ENCODE results near the gene DNMBP. TPM values are rescaled to one million over a fixed set of nuclear protein-coding genes. Genes with fewer than 3 reads are reported as not detected.

Gene DNMBP
- total RNA-seq, 1 donor from 2014 or later = 26.7 TPM

DNA sequence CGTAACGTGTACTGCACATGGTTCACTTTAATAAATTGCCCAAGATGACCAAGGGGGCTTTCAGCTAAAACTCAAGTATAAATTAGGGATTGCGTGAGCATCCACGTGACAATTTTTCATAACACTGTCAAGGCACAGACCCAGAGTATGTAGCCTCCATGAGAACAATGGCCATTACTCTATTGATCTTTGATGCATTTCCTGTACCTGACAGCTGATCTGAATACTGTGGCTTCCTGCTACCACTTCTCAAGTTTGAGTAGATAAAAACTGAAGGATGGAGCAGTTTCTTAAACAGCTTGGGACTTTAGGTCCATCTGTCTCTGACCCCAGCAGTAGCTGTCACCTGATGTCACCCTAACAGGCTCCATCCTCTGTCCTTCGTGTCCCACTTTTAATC is 128.4 kb downstream of the DNMBP start:
- Histone ChIP-seq H2AFZ (replicated peaks) (no peak overlapping the region), H3K9me3 (ENCODE audit: low read depth) (no peaks in the 10 kb centered on the region), H4K20me1 (ENCODE audit: low read depth) (no peaks in the 10 kb centered on the region), H3F3A (ENCODE audit: low read depth) (no peaks in the 10 kb centered on the region), H3K27me3 (no peaks in the 10 kb centered on the region), H3K9ac (no peak overlapping the region), H3K27ac (no peak overlapping the region), H3K79me2 (ENCODE audit: low read depth) (no peaks in the 10 kb centered on the region), H3K4me1 (no peaks in the 10 kb centered on the region), H3K4me2 (no peak overlapping the region), H3K36me3 (peaks cover 3% of the 10 kb centered on the region), H3K4me3 (no peak overlapping the region)
- peaks cover 5% of the 10 kb centered on the region for H3K27me3 Mint-ChIP-seq (ENCODE audit: insufficient read depth, low read depth)
- H3K9me3 Mint-ChIP-seq = no peaks in the 10 kb centered on the region
- H3K27ac Mint-ChIP-seq = no peak overlapping the region
- no peak overlapping the region for H3K4me3 Mint-ChIP-seq
- no peak for TF ChIP-seq EZH2phosphoT487 (IDR thresholded peaks at IDR 0.05)
- H3K36me3 Mint-ChIP-seq = peaks cover 62% of the 10 kb centered on the region
- no peaks in the 10 kb centered on the region for H3K4me1 Mint-ChIP-seq
- DNase-seq (ENCODE audit: low spot score) = no peak

- H3K4me3 Mint-ChIP-seq = no peak overlapping the region
- H3K27ac Mint-ChIP-seq = no peak overlapping the region
- TF ChIP-seq EZH2phosphoT487 (IDR thresholded peaks at IDR 0.05) (no peak), EZH2 (IDR thresholded peaks at IDR 0.05) (no peak)
- TF ChIP-seq, protein P1, sequence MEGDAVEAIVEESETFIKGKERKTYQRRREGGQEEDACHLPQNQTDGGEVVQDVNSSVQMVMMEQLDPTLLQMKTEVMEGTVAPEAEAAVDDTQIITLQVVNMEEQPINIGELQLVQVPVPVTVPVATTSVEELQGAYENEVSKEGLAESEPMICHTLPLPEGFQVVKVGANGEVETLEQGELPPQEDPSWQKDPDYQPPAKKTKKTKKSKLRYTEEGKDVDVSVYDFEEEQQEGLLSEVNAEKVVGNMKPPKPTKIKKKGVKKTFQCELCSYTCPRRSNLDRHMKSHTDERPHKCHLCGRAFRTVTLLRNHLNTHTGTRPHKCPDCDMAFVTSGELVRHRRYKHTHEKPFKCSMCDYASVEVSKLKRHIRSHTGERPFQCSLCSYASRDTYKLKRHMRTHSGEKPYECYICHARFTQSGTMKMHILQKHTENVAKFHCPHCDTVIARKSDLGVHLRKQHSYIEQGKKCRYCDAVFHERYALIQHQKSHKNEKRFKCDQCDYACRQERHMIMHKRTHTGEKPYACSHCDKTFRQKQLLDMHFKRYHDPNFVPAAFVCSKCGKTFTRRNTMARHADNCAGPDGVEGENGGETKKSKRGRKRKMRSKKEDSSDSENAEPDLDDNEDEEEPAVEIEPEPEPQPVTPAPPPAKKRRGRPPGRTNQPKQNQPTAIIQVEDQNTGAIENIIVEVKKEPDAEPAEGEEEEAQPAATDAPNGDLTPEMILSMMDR (IDR thresholded peaks at IDR 0.05) = no peak
- H3F3A ChIP-seq (ENCODE audit: low read depth) = peaks cover 7% of the 10 kb centered on the region
- H3K4me3 ChIP-seq = no peak overlapping the region
- no peaks in the 10 kb centered on the region for H3K9me3 Mint-ChIP-seq
- no peaks in the 10 kb centered on the region for H3K27me3 ChIP-seq
- peaks cover 66% of the 10 kb centered on the region for H3K36me3 Mint-ChIP-seq
- DNase-seq (ENCODE audit: low spot score) = no peak
- H2AFZ ChIP-seq (replicated peaks) = no peak overlapping the region
- no peak overlapping the region for H3K9ac ChIP-seq
- H3K36me3 ChIP-seq = peaks cover 3% of the 10 kb centered on the region
- H3K4me1 ChIP-seq = no peaks in the 10 kb centered on the region
- H3K4me2 ChIP-seq = no peak overlapping the region
- no peaks in the 10 kb centered on the region for H3K4me1 Mint-ChIP-seq
- H3K9me3 ChIP-seq (ENCODE audit: low read depth) = no peaks in the 10 kb centered on the region
- no peaks in the 10 kb centered on the region for H3K79me2 ChIP-seq (ENCODE audit: low read depth)
- peaks cover 3% of the 10 kb centered on the region for H3K27me3 Mint-ChIP-seq (ENCODE audit: insufficient read depth, low read depth)
- H3K27ac ChIP-seq = no peak overlapping the region
- H4K20me1 ChIP-seq (ENCODE audit: low read depth) = no peaks in the 10 kb centered on the region
Observed at GRCh38 chr10:99880080-99880835, 129.5 kb downstream of the DNMBP start.

GRCh38 chr10:99875473-99875872 is 134.3 kb downstream of the DNMBP start:
- Mint-ChIP-seq H3K4me3 (no peak overlapping the region), H3K4me1 (no peaks in the 10 kb centered on the region), H3K27me3 (ENCODE audit: insufficient read depth, low read depth) (peaks cover 2% of the 10 kb centered on the region), H3K27ac (no peak overlapping the region), H3K9me3 (no peaks in the 10 kb centered on the region), H3K36me3 (peaks cover 44% of the 10 kb centered on the region)
- Histone ChIP-seq H3K4me2 (no peak overlapping the region), H3K27me3 (no peaks in the 10 kb centered on the region), H3K4me1 (no peaks in the 10 kb centered on the region), H3K36me3 (peaks cover 3% of the 10 kb centered on the region), H3F3A (ENCODE audit: low read depth) (peaks cover 7% of the 10 kb centered on the region), H3K27ac (no peak overlapping the region), H3K4me3 (no peak overlapping the region), H2AFZ (replicated peaks) (no peak overlapping the region), H3K9ac (no peak overlapping the region), H3K79me2 (ENCODE audit: low read depth) (no peaks in the 10 kb centered on the region), H4K20me1 (ENCODE audit: low read depth) (no peaks in the 10 kb centered on the region), H3K9me3 (ENCODE audit: low read depth) (no peaks in the 10 kb centered on the region)
- no peak for TF ChIP-seq EZH2 (IDR thresholded peaks at IDR 0.05)
- no peak for TF ChIP-seq EZH2phosphoT487 (IDR thresholded peaks at IDR 0.05)
- TF ChIP-seq, protein P1 (IDR thresholded peaks at IDR 0.05) = no peak
- no peak for DNase-seq (ENCODE audit: low spot score)

All from neural progenitor cell (in vitro differentiated cells).